HL-60/S4 (cell line): ENCODE measurements around the gene DYNLT4.

Source experiments
- in situ Hi-C: fragments of 300-500 bp; cut with MboI; formaldehyde crosslinking; loops from 2 replicates; pipeline ENCODE4 v1.14.3; 2022; ENCODE audit warnings: low sequenced_read_pairs

DYNLT4 gene

GRCh38 chr1:44810101-44810761, 3.1 kb upstream of the DYNLT4 start:
- in situ Hi-C loops, result loop anchor here (10.0 kb wide), 1 partner anchor 685 kb away; the partner anchor contains the start of gene TESK2

DNA sequence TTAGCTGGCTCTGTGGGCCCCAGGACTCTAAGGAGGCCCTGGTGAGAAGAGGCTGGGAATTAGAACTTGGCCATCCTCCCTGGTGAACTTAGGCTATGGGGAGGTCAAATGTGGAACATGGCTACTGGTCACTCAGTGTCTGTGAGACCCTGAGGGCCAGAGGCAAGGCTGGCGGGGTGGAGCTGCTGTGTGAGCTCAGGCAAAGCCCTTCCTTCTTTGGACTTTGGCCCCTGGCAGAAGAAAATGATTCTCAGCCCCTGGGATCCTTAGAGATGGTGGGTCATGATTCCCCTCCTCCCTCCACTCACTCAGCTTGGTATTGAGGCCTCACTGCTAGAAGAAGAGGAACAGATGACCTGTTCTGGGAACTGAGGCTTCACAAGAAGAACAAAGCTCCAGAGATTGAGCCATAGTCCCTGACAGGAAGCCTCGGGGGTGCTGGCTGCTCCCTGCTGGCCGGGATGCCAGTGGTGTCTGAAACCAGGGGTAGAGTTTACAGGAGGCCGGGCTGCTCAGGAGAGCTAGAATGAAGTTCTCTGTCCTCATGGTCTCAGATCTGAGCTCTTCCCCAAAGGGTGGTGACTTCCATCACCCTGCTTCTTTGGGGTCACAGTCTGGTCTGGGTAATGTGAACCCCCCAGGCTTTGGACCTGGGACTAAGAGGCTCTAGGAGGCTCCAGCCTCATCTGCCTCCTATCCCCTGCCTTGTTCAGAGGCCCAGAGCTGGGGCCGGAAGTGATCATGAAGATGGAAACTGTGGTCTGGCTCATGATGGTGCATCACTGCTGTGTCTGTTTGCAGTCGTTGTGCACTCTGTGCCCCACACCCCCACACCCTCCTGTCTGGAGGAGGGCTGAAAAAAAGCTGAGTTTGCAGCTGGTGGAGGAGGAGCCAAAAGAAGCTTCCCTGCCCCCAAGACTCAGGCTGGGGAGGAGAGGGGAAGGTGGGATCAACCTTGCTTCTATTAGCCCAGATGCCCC, 2.1 kb upstream of the DYNLT4 start:
- in situ Hi-C loops, result no loop called here

DNA sequence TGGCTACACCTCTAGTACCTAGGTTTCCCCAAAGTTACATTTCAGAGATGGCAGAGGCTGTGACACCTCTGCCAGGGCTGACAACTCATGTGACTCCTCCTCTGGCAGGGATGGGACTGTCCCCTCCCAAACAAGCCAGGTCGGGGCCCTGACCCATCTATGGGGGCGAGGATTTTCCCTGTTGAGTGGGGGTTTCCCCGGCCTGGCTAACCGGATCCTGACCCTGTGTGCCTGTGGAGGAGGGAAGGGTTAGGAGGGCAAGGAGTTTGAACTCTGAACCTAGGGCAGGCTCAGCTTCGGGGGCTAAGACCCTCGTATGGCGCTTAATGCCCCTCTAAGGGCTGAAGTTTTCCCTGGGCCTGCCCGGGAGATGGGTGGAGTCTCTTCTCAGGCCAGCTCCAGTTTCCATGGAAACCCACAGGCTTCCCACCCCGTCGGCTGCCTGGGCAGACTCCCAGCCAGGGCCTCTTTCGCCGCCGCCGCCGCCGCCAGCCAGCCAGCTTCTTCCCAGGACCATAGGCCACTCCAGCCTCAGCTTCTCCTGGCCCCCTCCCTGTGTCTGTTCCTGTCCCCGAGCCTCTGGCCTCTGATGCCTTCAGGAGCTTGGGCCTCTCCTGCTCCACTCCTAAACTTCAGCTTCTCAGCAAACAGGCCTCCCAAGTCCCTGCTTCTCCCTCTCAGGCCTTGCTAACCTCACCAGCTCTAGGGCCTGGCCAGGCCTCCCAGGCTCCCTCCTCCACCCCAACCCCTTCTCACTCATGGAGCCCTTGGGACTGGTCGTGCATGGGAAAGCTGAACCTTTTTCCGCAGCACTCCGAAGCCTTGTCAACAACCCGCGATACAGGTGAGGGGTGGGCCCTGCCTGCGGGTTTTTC, 1.1 kb upstream of the DYNLT4 start, which contains the start of gene BTBD19:
Gene BTBD19 (plus strand): TSS at position 461 of the 875 bp plus-strand sequence. CDS start 298 bp downstream, at position 759.
- in situ Hi-C loops, result no loop called here

GRCh38 chr1:44807364-44808062, 362 bp upstream of the DYNLT4 start:
- in situ Hi-C loops, result no loop called here

GRCh38 chr1:44806025-44806703, 987 bp downstream of the DYNLT4 start:
- in situ Hi-C loops, result no loop called here

- in situ Hi-C loops, result no loop called here
Measured at GRCh38 chr1:44805311-44806024, 1.7 kb downstream of the DYNLT4 start.

- in situ Hi-C loops, result no loop called here
Measured at GRCh38 chr1:44803312-44804095, 3.6 kb downstream of the DYNLT4 start.

DNA sequence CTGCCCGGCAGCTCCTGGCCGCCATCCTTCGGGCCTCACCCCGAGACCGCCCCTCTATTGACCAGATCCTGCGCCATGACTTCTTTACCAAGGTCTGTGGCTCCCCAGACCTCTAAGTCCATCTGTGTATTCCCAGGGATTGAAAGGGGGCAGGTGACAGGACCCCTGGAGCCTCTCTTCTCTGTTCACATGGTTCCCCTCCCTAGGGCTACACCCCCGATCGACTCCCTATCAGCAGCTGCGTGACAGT, 4.2 kb downstream of the DYNLT4 start:
- in situ Hi-C loops, result no loop called here

GRCh38 chr1:44802306-44803061, 4.7 kb downstream of the DYNLT4 start:
- in situ Hi-C loops, result no loop called here

DNA sequence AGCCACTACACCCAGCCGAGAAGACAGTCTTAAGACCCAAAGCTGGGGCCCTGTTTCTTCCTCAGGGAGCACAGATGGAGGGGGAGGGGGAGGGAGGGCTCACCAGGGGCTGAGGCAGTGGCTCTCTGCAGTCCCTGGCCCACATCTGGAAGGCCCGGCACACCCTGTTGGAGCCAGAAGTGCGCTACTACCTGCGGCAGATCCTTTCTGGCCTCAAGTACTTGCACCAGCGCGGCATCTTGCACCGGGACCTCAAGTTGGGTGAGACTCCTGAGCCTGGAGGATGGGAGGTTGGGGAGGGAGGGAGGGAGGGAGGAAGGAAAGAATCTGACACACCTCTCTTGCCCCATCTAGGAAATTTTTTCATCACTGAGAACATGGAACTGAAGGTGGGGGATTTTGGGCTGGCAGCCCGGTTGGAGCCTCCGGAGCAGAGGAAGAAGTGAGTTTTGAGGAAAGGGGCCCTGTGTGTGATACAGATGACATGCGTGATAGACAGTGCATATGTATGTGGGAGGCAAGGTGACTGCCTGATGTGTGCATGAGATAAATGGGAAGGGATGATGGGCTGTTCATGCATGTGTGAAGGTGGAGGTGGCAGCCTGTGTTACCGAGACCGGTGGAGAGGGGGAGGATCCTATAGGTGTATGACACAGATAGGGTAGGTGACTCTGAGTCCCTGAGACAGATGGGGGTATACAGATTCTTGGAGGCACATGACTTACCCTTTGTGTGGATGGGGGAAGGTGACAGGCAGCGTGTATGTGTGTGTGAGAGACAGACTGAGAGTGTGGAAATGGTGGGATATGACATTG, 5.5 kb downstream of the DYNLT4 start:
- in situ Hi-C loops, result no loop called here

DNA sequence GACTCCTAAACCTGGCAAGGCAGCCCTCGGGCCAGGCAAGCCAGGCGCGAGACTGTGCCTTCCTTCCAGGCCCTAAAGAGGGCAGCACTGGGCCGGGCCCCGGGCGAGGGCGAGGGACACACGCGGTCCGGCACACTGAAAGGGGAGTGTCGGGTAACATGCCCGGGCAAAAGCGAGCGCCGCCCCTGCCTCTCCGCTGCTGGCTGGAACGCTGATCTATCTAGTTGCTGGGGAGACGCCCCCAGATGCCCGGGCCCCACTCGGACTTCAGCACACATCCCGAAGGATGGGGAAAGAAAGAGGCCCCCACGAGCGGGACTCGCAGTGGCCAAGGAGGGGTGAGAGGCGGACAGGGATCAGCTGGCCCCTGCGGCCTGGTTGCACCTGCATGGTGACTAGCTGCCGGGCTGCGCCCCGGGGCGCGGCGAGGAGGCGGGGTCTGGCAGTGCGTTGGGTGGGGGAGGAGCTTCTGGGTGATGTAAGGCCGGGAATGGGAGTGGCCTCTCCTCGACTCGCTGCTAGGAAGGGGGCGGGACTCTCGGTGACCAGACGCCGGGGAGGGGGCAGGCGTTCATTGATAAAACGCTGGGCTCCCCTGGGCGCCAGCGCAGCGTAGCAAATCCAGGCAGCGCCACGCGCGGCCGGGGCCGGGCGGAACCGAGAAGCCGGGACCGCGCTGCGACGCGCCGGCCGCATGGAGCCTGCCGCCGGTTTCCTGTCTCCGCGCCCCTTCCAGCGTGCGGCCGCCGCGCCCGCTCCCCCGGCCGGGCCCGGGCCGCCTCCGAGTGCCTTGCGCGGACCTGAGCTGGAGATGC, 7.2 kb downstream of the DYNLT4 start, which contains the start of gene PLK3:
Gene PLK3 (plus strand): TSS at position 608 of the 815 bp plus-strand sequence. CDS start 87 bp downstream, at position 695.
- in situ Hi-C loops, result loop anchor here (10.0 kb wide), 1 partner anchor 215 kb away; the partner anchor contains the start of genes HECTD3 and UROD

DNA sequence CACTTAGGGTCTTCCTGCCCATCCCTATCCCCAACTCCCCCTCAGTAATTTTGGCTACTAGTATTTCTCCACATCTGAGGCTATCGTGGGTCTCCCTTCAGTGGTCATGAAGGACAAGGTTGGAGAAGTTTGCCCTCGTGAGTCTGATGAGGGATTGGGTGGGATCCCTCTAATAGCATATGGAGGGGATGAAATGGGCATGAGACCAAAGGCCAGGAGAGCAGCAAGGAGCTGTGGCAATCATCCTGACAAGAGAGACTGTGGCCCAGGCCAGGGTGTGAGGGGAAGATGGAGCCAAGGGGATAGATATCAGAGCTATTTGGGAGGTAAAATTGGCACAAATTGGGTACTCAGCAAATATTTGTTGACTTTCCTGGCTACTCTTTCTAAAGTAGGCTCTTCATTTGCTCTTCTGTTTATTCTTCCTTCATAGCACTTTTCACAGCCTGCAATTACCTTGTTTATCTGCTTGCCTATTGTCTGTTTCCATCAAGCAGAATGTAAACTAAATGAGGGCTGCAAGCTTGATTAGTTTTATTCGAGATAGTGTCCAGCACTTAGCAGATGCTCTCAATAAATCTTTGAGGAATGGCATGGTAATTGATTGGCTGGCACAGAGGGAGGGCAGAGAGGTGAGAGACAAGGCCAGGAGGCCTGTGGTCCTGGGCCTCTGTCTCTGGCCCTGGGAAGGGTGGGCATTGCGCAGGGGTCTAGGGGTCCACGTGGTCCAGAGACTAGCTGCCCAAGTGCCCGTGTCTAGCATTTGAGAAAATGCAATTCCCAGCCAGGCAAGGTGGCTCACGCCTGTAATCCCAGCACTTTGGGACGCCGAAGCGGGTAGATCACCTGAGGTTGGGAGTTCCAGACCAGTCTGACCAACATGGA, 8.4 kb downstream of the DYNLT4 start:
- in situ Hi-C loops, result loop anchor here (10.0 kb wide), 1 partner anchor 216 kb away; the partner anchor contains the start of genes HECTD3 and UROD

DNA sequence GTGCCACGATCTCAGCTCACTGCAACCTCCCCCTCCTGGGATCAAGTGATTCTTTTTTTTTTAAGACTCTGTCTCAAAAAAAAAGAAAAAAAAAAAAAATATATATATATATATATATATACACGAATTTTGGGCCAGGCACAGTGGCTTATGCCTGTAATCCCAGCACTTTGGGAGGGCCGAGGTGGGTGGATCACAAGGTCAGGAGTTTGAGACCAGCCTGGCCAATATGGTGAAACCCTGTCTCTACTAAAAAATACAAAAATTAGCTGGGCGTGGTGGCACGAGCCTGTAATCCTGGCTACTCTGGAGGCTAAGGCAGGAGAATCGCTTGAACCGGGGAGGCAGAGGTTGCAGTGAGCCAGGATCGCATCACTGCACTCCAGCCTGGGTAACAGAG, 9.3 kb downstream of the DYNLT4 start:
- in situ Hi-C loops, result loop anchor here (10.0 kb wide), 1 partner anchor 217 kb away; the partner anchor contains the start of genes HECTD3 and UROD

- in situ Hi-C loops, result loop anchor here (5.0 to 10.0 kb wide), 2 partner anchors 222 to 509 kb away; partner anchors contain the start of genes HECTD3 and UROD
Measured at GRCh38 chr1:44792736-44793502, 14.2 kb downstream of the DYNLT4 start.
